Measurements from ENCODE around the gene SPAG16.

GRCh38 chr2:213818436-213818835 lies 534.2 kb downstream of the SPAG16 start:
- TF ChIP-seq, protein P1, sequence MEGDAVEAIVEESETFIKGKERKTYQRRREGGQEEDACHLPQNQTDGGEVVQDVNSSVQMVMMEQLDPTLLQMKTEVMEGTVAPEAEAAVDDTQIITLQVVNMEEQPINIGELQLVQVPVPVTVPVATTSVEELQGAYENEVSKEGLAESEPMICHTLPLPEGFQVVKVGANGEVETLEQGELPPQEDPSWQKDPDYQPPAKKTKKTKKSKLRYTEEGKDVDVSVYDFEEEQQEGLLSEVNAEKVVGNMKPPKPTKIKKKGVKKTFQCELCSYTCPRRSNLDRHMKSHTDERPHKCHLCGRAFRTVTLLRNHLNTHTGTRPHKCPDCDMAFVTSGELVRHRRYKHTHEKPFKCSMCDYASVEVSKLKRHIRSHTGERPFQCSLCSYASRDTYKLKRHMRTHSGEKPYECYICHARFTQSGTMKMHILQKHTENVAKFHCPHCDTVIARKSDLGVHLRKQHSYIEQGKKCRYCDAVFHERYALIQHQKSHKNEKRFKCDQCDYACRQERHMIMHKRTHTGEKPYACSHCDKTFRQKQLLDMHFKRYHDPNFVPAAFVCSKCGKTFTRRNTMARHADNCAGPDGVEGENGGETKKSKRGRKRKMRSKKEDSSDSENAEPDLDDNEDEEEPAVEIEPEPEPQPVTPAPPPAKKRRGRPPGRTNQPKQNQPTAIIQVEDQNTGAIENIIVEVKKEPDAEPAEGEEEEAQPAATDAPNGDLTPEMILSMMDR (IDR thresholded peaks at IDR 0.05), result no peak
- no peak for TF ChIP-seq POLR2A (IDR thresholded peaks at IDR 0.05)
